Skeletal muscle cell (primary cell): ENCODE data around the gene MSANTD3.
"Not testable (repeated sequence)": the region's sequence is repeated elsewhere in the genome, so short reads cannot be mapped to it uniquely, and the experiment has no call there.

Experiments
- DNase-seq: peaks from one replicate; pipeline ENCODE4 v3.0.0-alpha.2; 2010; ENCODE audit warnings: low read depth
- H3K4me3 ChIP-seq: 2 replicates; pipeline ENCODE4 v1.5.1; 2011; ENCODE audit warnings: low read depth, mild to moderate bottlenecking, control low read depth, low read length, moderate library complexity

Gene MSANTD3

GRCh38 chr9:100427366-100428263, 672 bp downstream of the MSANTD3 start:
- no peak for DNase-seq

DNA sequence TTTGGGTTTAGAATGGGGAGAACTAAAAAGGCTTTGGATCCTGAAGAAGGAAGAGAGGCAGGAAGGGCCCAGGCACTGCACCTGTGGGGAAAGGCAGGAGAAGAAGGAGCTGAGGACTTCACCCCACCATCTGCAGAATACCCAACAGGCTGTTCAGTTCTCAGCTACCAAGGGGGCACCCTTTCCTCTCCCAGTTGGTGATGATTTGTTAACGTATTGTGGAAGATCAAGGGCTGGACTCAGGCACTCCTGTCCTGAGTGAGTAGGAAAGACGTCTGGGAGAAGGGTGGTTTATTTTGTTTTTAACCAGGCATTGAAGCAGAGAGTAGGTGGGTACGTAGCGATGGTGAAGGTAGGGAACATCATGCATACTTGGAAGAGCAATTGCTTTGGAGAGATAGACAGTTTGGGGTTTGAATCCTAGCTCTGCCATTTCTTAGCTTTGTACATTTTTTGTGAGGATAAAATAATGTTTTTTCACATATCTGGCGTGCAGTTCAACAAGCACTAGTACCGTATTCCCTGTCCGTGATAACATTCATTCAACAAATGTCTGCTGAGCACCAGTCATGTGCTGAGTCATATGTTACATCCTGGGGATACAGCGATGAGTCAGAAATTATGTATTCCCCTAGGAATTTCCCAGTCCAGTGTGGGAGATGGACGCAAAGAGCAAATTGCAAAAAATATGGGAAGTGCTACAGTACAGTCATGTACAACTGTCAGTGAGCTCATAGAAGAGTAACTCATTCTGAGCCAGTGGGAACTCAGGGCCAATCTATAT, 2.1 kb downstream of the MSANTD3 start:
- peak; percentile 98 for DNase-seq
- peak overlapping the region; percentile 67 for H3K4me3 ChIP-seq

More at GRCh38 chr9:100427366-100428263, 672 bp downstream of the MSANTD3 start:
- H3K4me3 ChIP-seq = peak overlapping the region; percentile 67

DNA sequence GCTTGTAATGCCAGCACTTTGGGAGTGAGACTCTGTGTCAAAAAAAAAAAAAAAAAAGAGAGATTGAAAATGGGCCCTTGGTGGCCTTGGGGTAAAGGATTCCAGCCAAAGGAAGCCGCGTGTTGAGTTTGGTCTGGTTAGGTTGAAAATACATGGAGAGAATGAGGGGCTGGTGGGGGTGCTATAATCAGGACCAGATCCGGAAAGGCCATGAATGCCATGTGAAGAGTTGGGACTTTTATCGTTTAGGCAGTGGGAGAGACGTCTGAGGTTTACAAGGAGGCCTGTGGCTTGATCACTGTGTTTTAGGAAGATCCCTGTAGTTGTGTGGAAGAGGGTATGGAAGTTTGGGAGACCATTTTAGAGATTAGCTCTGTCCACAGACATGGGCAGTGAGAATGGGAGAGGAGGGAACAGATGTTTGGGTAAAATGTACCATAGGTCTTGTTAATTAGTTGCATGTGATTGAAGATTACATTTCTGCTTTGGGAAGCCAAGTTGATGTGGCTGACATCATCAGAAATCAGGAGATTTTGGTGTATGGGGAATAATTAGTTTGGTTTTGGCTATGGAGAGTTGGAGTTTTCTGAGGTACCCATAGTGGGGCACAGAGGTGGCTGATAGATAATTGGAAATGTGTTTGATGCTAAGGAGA, 3.5 kb downstream of the MSANTD3 start:
- no peak overlapping the region for H3K4me3 ChIP-seq
- no peak for DNase-seq

- H3K4me3 ChIP-seq = no peak overlapping the region
- DNase-seq = no peak
These were observed 4.9 kb downstream of the MSANTD3 start for GRCh38 chr9:100431886-100432285.

DNA sequence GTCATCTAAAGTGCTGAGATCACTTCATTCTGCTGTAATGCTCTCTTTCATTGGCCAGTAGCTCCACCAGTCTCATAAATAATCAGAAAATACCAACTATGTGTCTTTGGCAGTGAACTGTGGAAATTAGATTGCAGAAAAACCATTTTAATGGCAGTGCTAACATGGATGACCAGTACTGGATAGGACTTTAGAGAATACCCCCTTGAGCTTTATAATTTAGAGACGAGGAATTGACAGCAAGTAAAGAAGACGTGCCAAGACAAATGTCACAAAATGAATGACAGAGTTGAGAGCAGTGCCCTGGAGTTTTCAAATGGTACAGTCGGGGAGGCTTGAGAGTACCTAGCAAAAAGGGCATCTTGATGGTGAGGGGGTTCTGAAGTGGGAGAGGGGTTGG, 5.8 kb downstream of the MSANTD3 start:
- no peak for DNase-seq

GRCh38 chr9:100436571-100436970, 9.6 kb downstream of the MSANTD3 start:
- DNase-seq = no peak
- H3K4me3 ChIP-seq = no peak overlapping the region

More for the DNA sequence above, 5.8 kb downstream of the MSANTD3 start:
- no peak overlapping the region for H3K4me3 ChIP-seq

GRCh38 chr9:100437860-100438805, 11.2 kb downstream of the MSANTD3 start:
- DNase-seq = no peak

DNA sequence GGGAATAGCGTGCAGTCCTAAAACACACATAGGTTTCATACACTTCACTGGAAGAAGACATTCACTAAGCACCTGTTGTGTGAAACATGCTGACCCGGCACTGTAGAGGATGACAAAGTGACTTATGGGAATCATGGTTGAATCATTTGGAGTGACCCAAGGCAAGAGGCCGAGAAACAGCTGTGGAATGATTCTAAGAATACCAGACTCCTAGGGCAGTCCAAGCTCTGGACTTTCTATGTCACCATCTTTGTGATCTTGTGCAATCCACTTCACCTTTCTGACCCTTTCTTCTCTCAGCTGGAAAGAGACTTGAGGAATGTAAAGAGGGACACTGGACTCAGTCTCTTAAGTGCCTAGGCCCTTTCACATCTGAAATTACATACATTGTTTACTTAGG, 13.1 kb downstream of the MSANTD3 start:
- no peak for DNase-seq
- no peak overlapping the region for H3K4me3 ChIP-seq

More at GRCh38 chr9:100437860-100438805, 11.2 kb downstream of the MSANTD3 start:
- no peak overlapping the region for H3K4me3 ChIP-seq

DNA sequence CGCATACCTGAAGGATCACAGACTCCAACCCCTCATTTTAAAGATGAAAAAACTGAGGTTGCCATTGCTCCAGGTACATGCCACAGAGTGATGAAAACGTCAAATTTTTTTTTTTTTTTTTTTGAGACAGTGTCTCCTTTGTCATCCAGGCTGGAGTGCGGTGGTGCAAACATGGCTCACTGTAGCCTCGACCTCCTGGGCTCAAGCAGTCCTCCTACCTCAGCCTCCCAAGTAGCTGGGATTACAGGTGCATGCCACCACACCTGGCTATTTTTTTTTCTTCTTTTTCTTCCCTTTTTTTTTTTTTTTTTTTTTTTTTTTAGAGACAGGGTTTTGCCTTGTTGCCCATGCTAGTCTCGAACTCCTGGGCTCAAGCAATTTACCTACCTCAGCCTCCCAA, 13.5 kb downstream of the MSANTD3 start:
- not testable (repeated sequence) for DNase-seq, H3K4me3 ChIP-seq

DNA sequence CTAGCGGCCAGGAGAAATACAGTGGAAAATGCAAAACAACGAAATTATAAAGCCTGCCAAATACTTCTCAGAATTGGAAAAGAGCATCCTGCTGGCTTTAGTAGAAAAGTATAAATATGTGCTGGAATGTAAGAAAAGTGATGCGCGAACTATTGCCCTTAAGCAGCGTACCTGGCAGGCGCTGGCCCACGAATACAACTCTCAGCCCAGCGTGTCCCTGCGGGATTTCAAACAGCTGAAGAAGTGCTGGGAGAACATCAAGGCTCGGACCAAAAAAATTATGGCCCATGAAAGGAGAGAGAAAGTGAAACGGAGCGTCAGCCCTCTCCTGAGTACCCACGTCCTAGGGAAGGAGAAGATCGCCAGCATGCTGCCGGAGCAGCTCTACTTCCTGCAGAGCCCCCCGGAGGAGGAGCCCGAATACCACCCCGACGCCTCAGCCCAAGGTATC, 15.0 kb downstream of the MSANTD3 start:
- no peak overlapping the region for H3K4me3 ChIP-seq
- no peak for DNase-seq

GRCh38 chr9:100443781-100444768, 17.1 kb downstream of the MSANTD3 start:
- H3K4me3 ChIP-seq = no peak overlapping the region
- DNase-seq = no peak

DNA sequence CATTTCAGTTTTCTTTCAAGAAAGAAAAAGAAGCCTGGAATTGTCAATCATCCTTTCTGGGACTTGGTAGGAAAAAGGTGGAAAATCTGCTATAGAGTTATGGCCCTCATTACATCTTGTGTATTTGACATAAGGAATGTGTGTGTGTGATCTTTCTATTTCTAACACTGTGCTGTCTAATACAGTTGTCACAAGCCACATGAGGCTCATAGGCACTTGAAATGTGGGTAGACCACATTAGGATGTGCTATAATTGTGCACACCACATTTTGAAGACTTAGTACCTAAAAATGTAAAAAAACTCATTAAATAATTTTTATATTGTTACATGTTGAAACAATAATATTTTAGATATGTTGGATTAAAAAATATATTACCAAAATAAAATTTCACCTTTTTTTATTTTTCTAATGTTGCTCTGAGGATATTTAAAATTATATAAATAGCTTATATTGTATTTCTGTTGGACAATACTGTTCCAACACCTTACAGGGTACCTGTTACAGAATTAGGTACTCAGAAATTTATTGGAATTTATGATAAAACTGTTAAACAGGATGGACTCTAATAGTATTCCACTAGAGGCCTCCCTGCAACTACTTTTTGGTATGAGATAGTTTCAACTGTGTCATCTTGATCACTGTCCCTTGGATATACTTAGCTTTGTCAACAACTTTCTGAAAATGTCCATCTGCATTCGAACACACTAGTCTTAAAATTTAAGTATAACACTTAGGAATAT, 18.4 kb downstream of the MSANTD3 start:
- DNase-seq = no peak
- no peak overlapping the region for H3K4me3 ChIP-seq

DNA sequence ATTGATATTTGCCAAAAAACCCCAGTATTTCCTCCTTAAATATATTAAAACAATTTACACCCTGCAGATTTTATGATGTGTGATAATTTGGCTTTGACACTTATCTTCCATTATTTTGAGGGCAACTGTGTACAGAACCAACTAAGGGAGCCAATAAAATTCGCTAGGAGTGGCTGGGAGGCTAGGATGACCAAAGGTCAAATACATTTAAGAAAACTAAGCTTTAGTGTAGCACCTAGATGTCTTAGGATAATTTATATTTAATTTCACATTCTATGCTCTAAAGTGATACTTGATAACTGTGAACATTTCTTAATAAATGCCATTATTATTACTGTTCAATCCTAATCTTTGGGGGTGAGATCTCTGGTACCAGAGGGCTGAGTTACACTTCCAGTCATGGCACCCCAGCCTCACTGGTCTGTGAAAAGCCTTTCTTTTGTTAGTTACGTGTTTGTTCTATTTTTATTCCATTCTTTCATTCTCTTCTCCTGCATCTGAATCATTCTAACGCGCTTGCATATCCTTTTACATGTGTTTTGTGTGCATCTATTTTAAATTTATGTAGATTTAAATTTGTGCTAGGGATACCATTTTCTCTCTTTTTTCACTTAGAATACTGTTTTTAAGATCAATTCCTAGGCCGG, 19.1 kb downstream of the MSANTD3 start:
- no peak for DNase-seq

GRCh38 chr9:100447041-100447440, 20.1 kb downstream of the MSANTD3 start:
- DNase-seq = no peak

More for the DNA sequence above, 19.1 kb downstream of the MSANTD3 start:
- no peak overlapping the region for H3K4me3 ChIP-seq

GRCh38 chr9:100448266-100448665, 21.3 kb downstream of the MSANTD3 start:
- no peak overlapping the region for H3K4me3 ChIP-seq
- no peak for DNase-seq

More at GRCh38 chr9:100447041-100447440, 20.1 kb downstream of the MSANTD3 start:
- no peak overlapping the region for H3K4me3 ChIP-seq

DNA sequence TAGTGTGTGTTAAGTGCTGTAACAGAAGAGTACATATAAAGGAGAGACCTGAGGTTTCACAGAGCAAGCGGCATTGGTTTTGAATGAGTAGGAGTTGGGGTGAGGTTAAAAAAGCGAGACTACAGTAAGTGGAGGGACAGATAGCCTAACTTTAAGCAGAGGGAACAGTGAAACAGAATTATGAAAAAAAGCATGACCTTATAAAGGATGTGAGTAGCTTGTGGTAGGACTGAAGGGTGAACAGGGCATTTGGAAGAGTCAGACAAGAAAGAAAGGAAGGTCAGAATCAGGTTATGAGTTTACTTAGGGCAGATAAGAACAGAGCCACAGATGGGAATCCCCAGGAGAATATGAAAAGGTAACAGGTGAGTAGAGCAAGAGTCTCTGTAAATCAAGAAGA, 22.5 kb downstream of the MSANTD3 start:
- no peak overlapping the region for H3K4me3 ChIP-seq
- DNase-seq = no peak
